Endothelial cell (in vitro differentiated cells): ENCODE results near the gene DOCK1. TPM values are rescaled to one million over a fixed set of nuclear protein-coding genes. Genes with fewer than 3 reads are reported as not detected.

Experiments used
- DNase-seq: peaks from one replicate; pipeline ENCODE4 v3.0.0; 2021; ENCODE audit warnings: low spot score
- H3K27ac Mint-ChIP-seq: one replicate; pipeline ENCODE4 v1.8.0; 2021; ENCODE audit warnings: mixed read lengths, inconsistent platforms; ENCODE audit not compliant: unreplicated experiment
- H3K27me3 Mint-ChIP-seq: one replicate; pipeline ENCODE4 v1.8.0; 2021; ENCODE audit warnings: mild to moderate bottlenecking, moderate library complexity, mixed read lengths, inconsistent platforms; ENCODE audit not compliant: unreplicated experiment
- H3K36me3 Mint-ChIP-seq: one replicate; pipeline ENCODE4 v1.8.0; 2021; ENCODE audit warnings: mild to moderate bottlenecking, low read depth, mixed read lengths, inconsistent platforms; ENCODE audit not compliant: unreplicated experiment
- H3K4me1 Mint-ChIP-seq: one replicate; pipeline ENCODE4 v1.8.0; 2021; ENCODE audit warnings: mild to moderate bottlenecking, mixed read lengths, inconsistent platforms; ENCODE audit not compliant: unreplicated experiment
- H3K4me3 Mint-ChIP-seq: one replicate; pipeline ENCODE4 v1.8.0; 2021; ENCODE audit warnings: mild to moderate bottlenecking, mixed read lengths, inconsistent platforms; ENCODE audit not compliant: unreplicated experiment
- H3K9me3 Mint-ChIP-seq: one replicate; pipeline ENCODE4 v1.8.0; 2021; ENCODE audit warnings: mixed read lengths, inconsistent platforms; ENCODE audit not compliant: unreplicated experiment
- total RNA-seq: library from RNA; stranded (reverse); fragmentation: NEBNext Ultra II Directional; extraction: Animal tissue kit (Norgen Biotek cat#: 25700); gene quantifications from one replicate; pipeline ENCODE4 v1.2.1, GENCODE V29; 2021; ENCODE audit not compliant: unreplicated experiment
- TF ChIP-seq, protein P1 (sequence below): fragments of 200-600 bp; sonication (generic); IDR thresholded peaks from one replicate; pipeline ENCODE4 v1.5.0; 2021; ENCODE audit warnings: antibody characterized with exemption; ENCODE audit not compliant: unreplicated experiment

Gene DOCK1
- total RNA-seq, 1 donor from 2014 or later = 116 TPM

DNA sequence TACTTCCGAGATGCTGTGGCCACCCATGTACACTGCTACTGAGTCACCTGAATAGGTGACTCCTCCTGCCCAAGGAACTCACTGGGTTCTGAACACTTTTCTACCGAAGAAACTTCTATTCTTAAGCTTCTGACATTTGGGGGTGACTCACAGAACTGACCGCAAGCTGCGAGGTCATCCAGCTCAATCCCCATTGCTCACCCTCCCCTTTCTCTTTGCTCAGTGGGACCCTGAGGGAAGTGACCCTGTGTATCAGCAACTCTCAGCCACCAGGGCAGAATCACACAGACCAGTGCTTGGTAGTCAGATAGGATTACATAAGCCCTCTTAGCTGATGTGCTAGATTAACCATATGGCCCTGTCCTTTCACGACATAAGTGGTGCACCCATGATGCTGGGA lies 244.9 kb downstream of the DOCK1 start:
- H3K36me3 Mint-ChIP-seq = peaks cover 6% of the 10 kb centered on the region
- no peaks in the 10 kb centered on the region for H3K9me3 Mint-ChIP-seq
- no peak overlapping the region for H3K27ac Mint-ChIP-seq
- TF ChIP-seq, protein P1, sequence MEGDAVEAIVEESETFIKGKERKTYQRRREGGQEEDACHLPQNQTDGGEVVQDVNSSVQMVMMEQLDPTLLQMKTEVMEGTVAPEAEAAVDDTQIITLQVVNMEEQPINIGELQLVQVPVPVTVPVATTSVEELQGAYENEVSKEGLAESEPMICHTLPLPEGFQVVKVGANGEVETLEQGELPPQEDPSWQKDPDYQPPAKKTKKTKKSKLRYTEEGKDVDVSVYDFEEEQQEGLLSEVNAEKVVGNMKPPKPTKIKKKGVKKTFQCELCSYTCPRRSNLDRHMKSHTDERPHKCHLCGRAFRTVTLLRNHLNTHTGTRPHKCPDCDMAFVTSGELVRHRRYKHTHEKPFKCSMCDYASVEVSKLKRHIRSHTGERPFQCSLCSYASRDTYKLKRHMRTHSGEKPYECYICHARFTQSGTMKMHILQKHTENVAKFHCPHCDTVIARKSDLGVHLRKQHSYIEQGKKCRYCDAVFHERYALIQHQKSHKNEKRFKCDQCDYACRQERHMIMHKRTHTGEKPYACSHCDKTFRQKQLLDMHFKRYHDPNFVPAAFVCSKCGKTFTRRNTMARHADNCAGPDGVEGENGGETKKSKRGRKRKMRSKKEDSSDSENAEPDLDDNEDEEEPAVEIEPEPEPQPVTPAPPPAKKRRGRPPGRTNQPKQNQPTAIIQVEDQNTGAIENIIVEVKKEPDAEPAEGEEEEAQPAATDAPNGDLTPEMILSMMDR = no peak
- DNase-seq = no peak
- H3K27me3 Mint-ChIP-seq = peaks cover 1% of the 10 kb centered on the region
- H3K4me3 Mint-ChIP-seq = no peak overlapping the region
- H3K4me1 Mint-ChIP-seq = peaks cover 3% of the 10 kb centered on the region

DNA sequence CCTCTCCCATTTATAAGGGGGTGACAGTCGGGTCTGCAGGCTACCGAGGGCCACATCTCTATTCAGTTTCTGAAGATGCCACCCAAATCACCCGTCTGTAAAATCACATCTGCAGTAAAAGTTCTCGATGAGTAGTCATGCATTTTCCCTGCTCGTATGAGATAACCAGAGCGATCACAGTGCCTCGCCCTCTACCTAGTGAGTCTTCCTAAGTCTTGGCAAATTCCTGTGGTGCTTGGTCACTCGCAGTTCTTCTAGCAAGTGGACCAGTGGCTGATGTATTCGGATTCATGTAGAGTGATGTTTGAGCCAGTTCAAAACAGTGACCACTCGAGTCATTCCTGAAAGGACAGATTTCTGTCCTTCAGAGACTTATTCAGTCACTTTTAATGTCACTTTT lies 246.3 kb downstream of the DOCK1 start:
- peaks cover 3% of the 10 kb centered on the region for H3K4me1 Mint-ChIP-seq
- H3K9me3 Mint-ChIP-seq = no peaks in the 10 kb centered on the region
- no peaks in the 10 kb centered on the region for H3K36me3 Mint-ChIP-seq
- TF ChIP-seq, protein P1 = no peak
- DNase-seq = no peak
- H3K27ac Mint-ChIP-seq = no peak overlapping the region
- peaks cover 1% of the 10 kb centered on the region for H3K27me3 Mint-ChIP-seq
- H3K4me3 Mint-ChIP-seq = no peak overlapping the region

DNA sequence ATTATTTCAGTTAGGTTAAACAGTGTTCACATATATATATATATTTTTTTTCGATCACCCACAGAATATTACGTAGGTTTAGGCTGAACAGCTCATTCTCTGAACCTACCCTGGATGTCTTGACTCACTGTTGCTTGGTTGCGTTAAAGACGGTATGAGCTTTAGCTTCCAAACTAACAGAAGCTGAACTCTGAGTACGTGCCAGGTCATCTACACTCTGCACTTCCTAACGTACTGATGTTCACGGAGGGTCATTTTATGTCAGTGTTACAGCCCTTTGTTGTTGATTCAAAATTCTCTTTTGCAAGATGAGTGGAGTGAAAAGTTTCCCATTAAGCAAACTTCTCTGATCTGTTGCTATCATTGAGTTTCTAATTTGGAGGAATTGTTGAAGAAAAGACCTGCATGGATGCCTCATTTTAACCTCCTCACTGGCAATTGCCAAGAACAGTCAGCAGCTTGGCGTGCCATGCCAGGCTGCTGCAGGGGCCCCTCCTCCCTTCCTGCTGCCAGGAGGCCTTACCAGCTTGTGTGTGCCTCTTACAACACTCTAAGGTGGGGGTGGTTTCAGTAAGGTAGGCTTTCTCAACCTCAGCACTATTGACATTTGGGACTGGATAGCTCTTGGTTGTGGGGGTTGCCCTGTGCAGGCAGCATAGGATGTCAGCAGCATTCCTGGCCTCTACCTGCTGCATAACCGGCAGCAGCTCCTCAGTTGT lies 246.9 kb downstream of the DOCK1 start:
- TF ChIP-seq, protein P1 = no peak
- Mint-ChIP-seq H3K9me3 (no peaks in the 10 kb centered on the region), H3K4me1 (peaks cover 3% of the 10 kb centered on the region), H3K27me3 (peaks cover 1% of the 10 kb centered on the region), H3K27ac (no peak overlapping the region), H3K36me3 (no peaks in the 10 kb centered on the region), H3K4me3 (no peak overlapping the region)
- DNase-seq = no peak

DNA sequence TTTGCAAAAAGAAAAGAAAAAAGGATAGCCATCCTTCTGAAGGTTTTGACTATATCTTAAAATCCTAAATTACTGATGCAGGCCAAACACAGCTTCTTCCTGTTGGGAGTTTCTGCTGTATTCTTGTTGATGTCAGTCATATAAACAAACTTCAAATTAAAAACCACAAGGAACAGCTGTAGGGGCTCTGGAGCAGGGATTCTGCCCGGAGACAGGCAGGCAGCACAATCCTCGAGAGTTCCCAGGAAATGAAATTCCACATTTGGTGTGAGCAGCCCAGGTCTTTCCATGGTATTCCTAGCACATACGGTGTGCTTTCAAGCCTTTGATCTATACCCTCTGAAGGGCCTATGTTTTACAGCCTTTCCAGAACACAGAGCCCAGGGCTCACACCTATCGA lies 248.0 kb downstream of the DOCK1 start:
- peaks cover 3% of the 10 kb centered on the region for H3K4me1 Mint-ChIP-seq
- H3K36me3 Mint-ChIP-seq = no peaks in the 10 kb centered on the region
- peaks cover 1% of the 10 kb centered on the region for H3K27me3 Mint-ChIP-seq
- DNase-seq = no peak
- TF ChIP-seq, protein P1 = no peak
- no peaks in the 10 kb centered on the region for H3K9me3 Mint-ChIP-seq
- no peak overlapping the region for H3K27ac Mint-ChIP-seq
- H3K4me3 Mint-ChIP-seq = no peak overlapping the region

DNA sequence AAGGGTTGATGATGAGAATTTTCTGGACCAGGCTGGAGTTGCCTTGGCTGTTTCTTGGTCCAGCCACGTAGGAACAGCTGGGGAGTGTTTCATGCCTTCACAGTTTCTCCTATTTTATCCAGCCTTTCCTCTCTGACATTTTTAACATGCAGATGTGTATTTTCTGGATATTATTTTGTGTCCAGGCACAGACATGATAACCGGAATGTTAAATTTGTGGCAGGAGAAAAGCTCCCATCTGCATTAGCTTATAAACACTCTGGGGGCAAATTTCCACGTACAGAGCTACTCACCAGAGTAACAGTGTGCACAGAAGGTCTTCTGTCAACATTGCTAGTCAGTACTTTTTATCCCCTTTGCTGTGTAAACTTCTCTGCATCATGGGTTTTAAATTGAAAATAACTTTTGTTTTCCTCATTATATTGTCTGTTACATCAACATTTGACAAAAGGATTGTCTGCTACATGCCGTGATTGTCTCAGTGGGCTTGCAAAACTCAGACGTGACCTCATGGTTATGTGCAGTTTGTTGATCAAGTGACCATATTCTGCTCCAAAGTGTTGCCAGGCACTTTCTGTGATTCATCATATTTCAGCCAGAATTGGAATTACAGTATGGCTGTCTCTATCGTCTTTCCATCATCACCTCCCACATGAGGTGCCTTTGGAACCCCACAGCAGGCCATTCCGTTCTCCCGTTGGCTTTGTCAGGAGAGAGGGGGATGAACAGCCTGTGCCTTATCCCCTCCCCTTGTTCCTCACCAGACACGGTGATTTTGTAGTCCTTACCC lies 249.8 kb downstream of the DOCK1 start:
- Mint-ChIP-seq H3K9me3 (no peaks in the 10 kb centered on the region), H3K4me3 (no peak overlapping the region), H3K27me3 (peaks cover 1% of the 10 kb centered on the region), H3K27ac (no peak overlapping the region), H3K36me3 (no peaks in the 10 kb centered on the region), H3K4me1 (peaks cover 3% of the 10 kb centered on the region)
- DNase-seq = no peak
- TF ChIP-seq, protein P1 = no peak
